Endothelial cell of hepatic sinusoid (primary cell): ENCODE results near the gene NCK1.
"Not testable (repeated sequence)": the region's sequence is repeated elsewhere in the genome, so short reads cannot be mapped to it uniquely, and the experiment has no call there.

Experiments
- in situ Hi-C: cut with HindIII; loops from 2 replicates; pipeline ENCODE4 v1.10.0; 2017; ENCODE audit warnings: low sequenced_read_pairs

Gene NCK1

GRCh38 chr3:136979684-136980083 lies 117.7 kb downstream of the NCK1 start:
- in situ Hi-C loops: loop anchor here (5.0 kb wide), 1 partner anchor 67 kb away; no protein-coding TSS in a partner anchor

- in situ Hi-C loops: no loop called here
Measured at GRCh38 chr3:136982033-136982432, 120.0 kb downstream of the NCK1 start.

DNA sequence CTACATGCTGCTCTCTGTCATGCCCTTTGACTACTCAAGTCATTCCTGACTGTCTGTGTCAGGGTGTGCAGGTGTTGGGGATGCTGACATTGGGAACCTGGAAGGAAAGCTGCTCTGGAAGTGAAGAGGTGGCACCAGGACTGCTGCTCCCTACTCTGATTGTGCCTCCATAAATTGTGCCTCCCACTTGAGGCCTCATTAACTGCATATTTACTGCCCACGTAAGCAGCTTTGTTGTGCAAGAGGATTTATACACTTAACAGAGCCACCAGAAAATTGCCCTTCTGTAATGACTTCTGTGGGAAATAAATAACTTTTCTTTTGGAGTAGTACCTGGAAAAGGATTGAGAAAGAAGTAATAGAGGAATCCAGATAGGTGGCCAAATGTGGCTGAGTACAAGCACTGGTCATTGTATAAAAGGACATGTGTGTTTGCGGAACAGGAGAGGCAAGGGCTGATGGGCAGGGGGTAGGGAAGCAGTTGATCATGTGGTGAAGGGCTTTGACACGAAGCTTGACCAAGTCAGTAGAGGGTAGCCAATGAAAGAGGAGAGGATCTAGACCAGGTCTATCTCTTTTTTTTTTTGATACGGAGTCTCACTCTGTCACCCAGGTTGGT lies 120.6 kb downstream of the NCK1 start:
- in situ Hi-C loops: no loop called here

DNA sequence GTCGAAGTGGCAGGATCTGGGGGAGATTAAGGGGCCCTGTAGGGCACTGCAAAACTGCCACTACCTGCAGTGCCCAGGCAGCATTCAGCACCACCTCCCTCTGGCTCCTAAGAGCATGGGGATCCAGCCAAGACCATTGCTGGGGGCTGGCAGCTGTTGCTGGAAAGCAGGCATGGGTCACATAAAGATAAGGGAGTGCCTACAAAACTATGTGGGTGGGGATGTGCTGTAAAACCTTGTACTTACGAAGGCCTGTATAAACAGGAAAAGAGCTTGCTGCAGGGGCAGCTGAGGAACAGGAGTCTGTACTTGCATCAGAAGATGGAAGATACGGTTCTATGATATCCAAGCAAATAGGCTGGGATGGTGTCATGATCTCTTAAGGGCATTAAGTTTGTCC lies 122.8 kb downstream of the NCK1 start:
- in situ Hi-C loops: no loop called here

- in situ Hi-C loops: not testable (repeated sequence)
Measured at GRCh38 chr3:136987398-136987980, 125.5 kb downstream of the NCK1 start.

DNA sequence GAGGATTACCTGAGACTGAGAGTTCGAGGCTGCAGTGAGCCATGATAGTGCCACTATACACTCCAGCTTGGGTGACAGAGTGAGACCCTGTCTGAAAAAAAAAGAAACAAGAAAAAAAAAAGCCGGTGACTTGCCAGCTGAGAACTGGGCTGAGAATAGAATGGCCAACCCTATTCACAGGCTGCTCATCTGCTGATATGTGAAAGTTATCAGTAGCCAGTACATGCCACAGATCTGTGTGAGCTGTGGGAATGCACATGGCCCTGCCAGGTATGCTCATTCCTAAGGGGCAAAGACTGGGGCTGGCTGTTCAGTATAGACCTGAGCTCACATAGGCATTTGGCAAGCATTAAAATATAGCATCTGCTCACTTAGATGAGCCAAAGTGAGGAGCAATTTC lies 126.6 kb downstream of the NCK1 start:
- in situ Hi-C loops: no loop called here

DNA sequence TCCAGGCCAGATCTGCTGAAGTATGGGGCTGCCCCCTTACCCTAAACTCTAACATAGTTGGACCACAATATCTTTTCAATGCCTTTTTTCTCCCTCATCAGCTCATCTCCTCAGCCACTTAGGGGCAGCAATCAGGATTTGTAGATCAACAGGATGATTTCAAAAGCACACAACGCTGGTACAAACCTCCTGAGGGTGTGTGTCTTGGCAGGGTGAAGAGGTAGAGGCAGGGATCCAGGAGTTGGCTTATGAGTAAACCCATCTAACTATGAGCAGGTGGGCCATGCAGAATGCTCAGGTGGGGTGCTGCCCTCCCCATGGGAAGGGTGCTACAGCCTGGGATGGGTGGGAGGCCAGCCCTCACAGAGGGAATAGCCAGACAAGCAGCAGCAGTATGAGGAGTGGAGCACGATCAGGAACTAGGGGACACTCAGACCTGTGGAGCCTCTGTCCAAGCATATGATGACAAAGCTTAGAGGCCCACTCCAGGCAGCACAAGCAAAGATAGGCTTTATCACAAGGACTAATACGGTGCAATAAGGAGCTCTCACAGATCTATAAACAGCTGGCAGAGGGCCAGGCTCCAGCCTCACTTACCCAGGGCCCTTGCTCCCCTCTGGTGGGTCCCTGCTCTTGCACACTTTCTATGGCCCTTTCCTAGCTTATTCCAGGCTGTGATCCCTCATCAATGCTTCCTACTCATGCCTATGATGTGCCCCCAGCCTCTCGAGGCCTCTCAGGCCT lies 127.9 kb downstream of the NCK1 start:
- in situ Hi-C loops: loop anchor here (5.0 to 10.0 kb wide), 2 partner anchors 33 to 235 kb away; partner anchors contain the start of genes IL20RB and STAG1

GRCh38 chr3:136990826-136991225 lies 128.8 kb downstream of the NCK1 start:
- in situ Hi-C loops: loop anchor here (5.0 to 10.0 kb wide), 2 partner anchors 34 to 236 kb away; partner anchors contain the start of genes IL20RB and STAG1

DNA sequence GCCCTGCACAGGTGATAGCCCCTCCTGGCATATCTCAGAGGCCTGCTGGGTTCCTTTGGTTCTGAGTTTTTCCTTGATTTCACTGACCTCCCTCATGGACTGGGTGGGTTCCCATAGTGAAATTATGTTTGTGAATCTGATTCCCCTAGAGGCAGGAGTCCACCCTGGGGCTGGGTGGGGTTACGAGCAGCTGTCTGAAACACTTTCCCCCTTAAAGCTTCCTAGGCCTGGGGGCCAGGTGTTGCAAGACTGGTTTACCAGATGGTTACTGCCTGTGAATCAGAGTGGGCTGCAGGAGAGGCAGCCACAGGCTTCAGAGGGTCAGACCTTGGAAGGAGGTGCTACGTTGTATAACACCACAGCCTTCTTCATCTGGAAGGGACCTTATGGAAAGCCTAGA lies 130.1 kb downstream of the NCK1 start:
- in situ Hi-C loops: loop anchor here (5.0 to 10.0 kb wide), 2 partner anchors 35 to 237 kb away; partner anchors contain the start of genes IL20RB and STAG1

GRCh38 chr3:136994772-136995516 lies 132.9 kb downstream of the NCK1 start:
- in situ Hi-C loops: loop anchor here (5.0 to 10.0 kb wide), 2 partner anchors 38 to 240 kb away; partner anchors contain the start of genes IL20RB and STAG1

GRCh38 chr3:136995652-136996051 lies 133.6 kb downstream of the NCK1 start:
- in situ Hi-C loops: loop anchor here (10.0 kb wide), 1 partner anchor 241 kb away; the partner anchor contains the start of gene STAG1
